ENCODE measurements around the gene UNC93A. TPM values are rescaled to one million over a fixed set of nuclear protein-coding genes. Genes with fewer than 3 reads are reported as not detected.

The UNC93A gene
- total and polyA plus RNA-seq, 2 donors (not counting 3 experiments of a cell fraction or from before 2014, with no cell fraction given), result not detected

DNA sequence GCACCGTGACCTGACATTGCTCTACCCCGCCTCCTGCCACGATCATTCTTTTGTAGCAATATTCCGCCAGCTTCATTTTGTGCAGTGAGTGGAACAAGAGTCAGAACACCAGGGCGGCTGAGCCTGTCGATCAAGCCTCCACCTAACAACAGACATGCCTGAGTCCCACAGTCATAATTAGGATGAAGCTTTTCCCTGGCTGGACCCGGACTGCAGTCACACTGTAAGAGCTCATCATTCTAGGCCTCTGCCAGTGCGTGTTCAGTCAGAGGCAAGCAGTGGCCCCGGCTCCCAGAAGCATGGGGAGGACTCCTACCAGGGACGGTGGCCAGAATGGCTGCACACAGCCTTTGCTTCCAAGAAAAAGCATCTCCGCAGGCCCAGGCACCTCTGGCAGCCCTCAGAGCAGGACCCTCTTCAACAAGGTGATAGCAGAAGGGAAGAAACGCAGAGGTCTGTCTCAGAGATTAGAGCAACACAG, 23.2 kb upstream of the UNC93A start:
- H3K9me3 ChIP-seq (replicated peaks; ENCODE audit: control insufficient read depth, insufficient read depth, low read length), result no peaks in the 10 kb centered on the region
- intact Hi-C loops (cut with micrococcal nuclease) (no loop called here), dilution Hi-C loops (cut with MboI; ENCODE audit: extremely low pct_ligation_motif_present, low sequenced_read_pairs) (no loop called here)
- H3K79me2 ChIP-seq (ENCODE audit: control insufficient read depth, insufficient read depth, low read length), result no peaks in the 10 kb centered on the region
- H3K36me3 ChIP-seq (ENCODE audit: control insufficient read depth in 2 of 2, extremely low read depth in 1 of 2, insufficient read depth in 2 of 2, low read length in 2 of 2), result no peaks in the 10 kb centered on the region
- H3K27ac ChIP-seq (ENCODE audit: insufficient read depth, low read depth, low read length), result no peak overlapping the region
- TF ChIP-seq, protein P1, sequence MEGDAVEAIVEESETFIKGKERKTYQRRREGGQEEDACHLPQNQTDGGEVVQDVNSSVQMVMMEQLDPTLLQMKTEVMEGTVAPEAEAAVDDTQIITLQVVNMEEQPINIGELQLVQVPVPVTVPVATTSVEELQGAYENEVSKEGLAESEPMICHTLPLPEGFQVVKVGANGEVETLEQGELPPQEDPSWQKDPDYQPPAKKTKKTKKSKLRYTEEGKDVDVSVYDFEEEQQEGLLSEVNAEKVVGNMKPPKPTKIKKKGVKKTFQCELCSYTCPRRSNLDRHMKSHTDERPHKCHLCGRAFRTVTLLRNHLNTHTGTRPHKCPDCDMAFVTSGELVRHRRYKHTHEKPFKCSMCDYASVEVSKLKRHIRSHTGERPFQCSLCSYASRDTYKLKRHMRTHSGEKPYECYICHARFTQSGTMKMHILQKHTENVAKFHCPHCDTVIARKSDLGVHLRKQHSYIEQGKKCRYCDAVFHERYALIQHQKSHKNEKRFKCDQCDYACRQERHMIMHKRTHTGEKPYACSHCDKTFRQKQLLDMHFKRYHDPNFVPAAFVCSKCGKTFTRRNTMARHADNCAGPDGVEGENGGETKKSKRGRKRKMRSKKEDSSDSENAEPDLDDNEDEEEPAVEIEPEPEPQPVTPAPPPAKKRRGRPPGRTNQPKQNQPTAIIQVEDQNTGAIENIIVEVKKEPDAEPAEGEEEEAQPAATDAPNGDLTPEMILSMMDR (IDR thresholded peaks at IDR 0.05; ENCODE audit: extremely low read depth in 1 of 2, insufficient read depth in 1 of 2, low read depth in 1 of 2, low read length in 2 of 2), result no peak
- TF ChIP-seq MYC (IDR thresholded peaks at IDR 0.05; ENCODE audit: low read depth, low read length) (no peak), POLR2A (IDR thresholded peaks at IDR 0.05; ENCODE audit: low read depth, low read length) (no peak), JUN (IDR thresholded peaks at IDR 0.05; ENCODE audit: borderline replicate concordance, insufficient read depth, insufficient read length, low read depth) (no peak), FOS (IDR thresholded peaks at IDR 0.05; ENCODE audit: borderline replicate concordance, insufficient read depth, low read length) (no peak), POLR2AphosphoS5 (IDR thresholded peaks at IDR 0.05; ENCODE audit: insufficient read depth, low read depth, low read length) (no peak), EZH2 (IDR thresholded peaks at IDR 0.05; ENCODE audit: borderline replicate concordance, low read depth, low read length, severe bottlenecking) (no peak), GATA2 (IDR thresholded peaks at IDR 0.05; ENCODE audit: insufficient read depth, insufficient read length, low read depth, low read length) (no peak)
- TF ChIP-seq, protein P2, sequence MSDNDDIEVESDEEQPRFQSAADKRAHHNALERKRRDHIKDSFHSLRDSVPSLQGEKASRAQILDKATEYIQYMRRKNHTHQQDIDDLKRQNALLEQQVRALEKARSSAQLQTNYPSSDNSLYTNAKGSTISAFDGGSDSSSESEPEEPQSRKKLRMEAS (IDR thresholded peaks at IDR 0.05; ENCODE audit: insufficient read depth, insufficient read length), result no peak
- no peaks in the 10 kb centered on the region for H3K9me1 ChIP-seq (replicated peaks; ENCODE audit: control insufficient read depth, extremely low read depth, insufficient read depth, low read length)
- ChIA-PET CTCF (no interaction called here), POLR2A (no interaction called here)
- FAIRE-seq (no peak), DNase-seq (ENCODE audit: low read depth, low spot score) (no peak)
- no peak overlapping the region for H3K4me2 ChIP-seq (ENCODE audit: insufficient read depth, low read length)
- no peak overlapping the region for H2AFZ ChIP-seq (ENCODE audit: low read depth, low read length)
- H3K27me3 ChIP-seq (ENCODE audit: control insufficient read depth in 2 of 2, insufficient read depth in 2 of 2, low read length in 2 of 2), result no peaks in the 10 kb centered on the region
- H4K20me1 ChIP-seq (replicated peaks; ENCODE audit: control insufficient read depth, extremely low read depth, insufficient read depth, low read length), result no peaks in the 10 kb centered on the region
- H3K9ac ChIP-seq (replicated peaks; ENCODE audit: extremely low read depth, insufficient read depth, low read length), result no peak overlapping the region
- no peak overlapping the region for H3K4me3 ChIP-seq (replicated peaks in 1 of 3; ENCODE audit: insufficient read depth in 1 of 3, low read depth in 1 of 3, low read length in 3 of 3)
- H3K4me1 ChIP-seq (ENCODE audit: control insufficient read depth, extremely low read depth, insufficient read depth, low read length), result no peaks in the 10 kb centered on the region
- BruUV-seq (replicated peaks), result no TSS peak
